Right hindlimb (tissue), 1 donor: ENCODE data around the gene RNASET2.
"Not testable (repeated sequence)": the region's sequence is repeated elsewhere in the genome, so short reads cannot be mapped to it uniquely, and the experiment has no call there.

Experiments
- DNase-seq: peaks from one replicate; pipeline ENCODE4 v3.0.0-alpha.2; 2018

RNASET2 gene

DNA sequence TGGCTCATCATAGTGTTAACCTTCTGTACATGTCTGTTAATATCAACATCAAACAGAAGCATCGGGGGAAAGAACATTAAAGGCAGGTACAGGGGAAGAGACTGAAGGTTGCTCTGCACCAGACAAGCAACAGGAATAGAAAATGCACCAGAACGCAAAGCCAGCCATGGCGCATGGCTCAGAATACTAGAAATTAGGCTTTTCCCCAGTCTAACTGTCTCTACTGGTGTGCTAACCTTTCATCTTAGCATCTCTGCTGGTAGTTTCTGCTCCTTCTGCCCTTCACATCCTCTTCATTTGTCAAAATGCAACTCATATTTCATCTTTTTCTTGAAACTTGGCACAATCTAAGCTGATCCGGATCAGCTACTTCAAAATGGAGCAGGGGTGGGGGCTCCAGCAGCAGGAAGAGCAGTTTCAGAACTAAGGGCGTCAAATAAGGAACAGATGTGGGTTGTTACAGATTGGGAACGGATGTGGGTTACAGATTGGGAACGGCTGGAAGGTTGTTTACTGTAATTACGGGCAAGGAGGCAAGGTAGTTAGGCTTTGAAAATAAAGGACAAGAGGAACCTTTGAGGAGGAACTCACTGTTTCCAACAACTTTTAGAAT is 13.1 kb upstream of the RNASET2 start:
- DNase-seq, result no peak

- no peak for DNase-seq
Measured at GRCh38 chr6:166966268-166966667, 9.9 kb upstream of the RNASET2 start.

DNA sequence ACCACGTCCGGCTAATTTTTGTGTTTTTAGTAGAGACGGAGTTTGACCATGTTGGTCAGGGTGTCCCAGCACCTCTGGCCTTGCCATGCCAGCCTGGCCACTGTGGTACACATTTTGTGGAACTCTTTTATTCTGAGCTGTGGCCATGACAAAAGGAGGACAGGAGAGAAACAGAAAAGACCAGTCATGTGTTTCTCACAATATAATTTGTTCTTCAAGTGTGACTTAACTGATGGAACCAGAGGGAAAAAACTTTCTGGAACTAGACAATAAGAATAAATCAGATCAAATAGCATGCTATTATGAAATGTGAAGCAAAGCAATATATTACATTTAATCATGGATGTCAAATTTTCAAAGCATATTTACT is 4.2 kb upstream of the RNASET2 start:
- DNase-seq, result no peak

DNA sequence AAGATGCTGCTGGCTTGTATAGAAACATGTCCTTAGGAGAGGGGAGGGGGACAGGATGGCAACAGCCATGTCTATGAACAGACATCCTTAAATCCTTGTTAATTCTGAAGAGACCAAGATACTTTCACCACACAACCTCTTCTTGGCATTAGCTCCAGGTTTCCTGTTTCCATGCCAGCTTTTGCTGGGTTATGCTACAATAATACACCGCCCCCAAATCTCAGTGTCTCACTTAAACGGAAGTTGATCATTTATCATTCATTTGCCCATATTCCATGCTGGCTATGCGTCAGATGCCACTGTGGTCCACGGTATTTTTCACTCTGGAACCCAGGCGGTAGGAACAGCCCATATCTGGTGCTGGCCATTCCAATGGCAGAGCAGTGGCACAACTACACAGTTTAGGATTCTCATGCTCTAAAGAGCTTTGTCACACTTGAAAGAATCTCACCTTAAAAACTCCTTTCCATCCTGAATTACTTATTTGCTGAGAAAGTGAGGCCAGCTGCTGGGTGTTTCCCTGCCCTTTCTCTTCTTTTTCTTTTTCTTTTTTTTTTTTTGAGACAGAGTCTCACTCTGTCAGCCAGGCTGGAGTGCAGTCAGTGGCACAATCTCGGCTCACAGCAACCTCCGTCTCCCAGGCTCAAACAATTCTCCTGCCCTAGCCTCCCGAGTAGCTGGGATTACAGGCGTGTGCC is 3.7 kb upstream of the RNASET2 start:
- DNase-seq, result no peak

DNA sequence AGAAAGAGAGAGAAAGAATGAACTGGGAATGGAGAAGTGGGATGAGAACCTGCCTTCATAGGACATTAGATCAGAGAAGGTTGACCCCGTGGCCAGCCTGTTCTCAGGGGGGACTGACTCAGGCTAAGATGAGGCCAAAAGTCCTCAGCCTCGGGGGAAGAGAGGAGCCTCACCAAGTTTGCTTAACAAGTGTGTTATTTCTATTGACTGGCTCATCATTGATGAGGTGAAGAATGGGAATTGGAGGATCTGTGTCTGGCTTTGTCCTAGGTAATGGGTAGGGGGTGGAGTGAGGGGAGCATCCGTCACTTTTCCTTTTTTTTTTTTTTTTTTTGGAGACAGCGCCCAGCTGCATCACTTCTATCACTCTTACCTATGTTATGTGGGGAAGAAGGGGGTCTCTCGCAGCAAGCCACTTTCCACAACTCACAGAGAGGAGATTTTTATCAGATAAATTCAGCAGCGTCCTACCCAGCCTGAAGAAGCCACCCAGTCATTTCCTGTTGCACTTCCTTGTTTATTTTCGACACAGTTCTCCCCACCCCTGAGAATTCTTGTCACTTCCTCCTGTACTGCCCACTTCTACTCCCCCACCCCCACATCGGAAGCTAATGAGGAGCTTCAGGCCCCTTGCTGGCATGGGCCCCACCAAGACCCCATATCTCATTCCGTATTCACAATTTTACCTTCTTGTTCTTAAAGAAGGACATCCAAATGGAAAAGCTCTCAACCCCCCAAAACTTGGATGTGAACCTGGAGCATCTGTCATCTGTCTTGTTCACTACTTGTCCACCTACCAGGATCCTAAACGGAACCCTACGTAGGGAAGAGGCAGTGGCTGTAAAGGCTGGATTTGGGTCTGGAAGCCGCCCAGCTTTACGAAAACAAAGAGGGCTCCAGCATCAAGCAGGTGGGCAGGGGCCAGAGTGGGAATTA is 2.8 kb upstream of the RNASET2 start:
- no peak for DNase-seq

- no peak for DNase-seq
Measured at GRCh38 chr6:166957805-166958076, 1.4 kb upstream of the RNASET2 start.

DNA sequence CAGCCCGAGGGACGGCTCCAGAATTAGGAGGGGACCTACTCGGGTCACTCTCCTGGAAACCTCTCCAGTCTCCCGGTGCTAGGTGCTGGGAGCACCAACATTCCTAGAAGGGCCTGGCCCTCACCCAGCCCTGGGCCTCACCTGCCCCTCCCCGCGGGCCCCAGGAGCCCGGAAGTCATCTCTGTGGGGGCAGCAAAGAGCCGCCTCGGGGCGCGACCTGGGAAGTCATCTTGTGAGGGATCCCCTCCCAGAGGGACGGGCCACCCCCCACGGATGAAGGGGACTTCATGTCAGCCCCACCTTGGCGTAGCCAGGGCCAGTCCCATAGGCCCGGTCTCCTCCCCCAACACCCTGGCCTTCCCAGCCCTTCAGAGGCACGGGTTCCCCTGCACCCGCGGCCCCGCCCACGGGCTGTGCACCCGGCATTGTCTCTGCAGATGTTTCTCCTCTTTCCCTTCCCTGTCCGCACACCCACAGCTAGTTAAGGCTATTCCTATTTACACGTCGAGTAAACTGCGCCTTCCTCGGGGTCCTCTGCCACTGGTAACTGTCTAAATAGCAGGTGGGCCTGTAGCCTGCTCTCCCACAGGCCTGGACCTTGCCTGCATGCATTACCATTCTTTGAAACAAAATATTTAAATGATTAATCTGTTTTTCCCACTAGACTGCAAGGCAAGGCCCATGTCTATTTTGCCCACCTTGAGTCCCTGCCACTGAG is 896 bp upstream of the RNASET2 start:
- DNase-seq, result peak; percentile 64

DNA sequence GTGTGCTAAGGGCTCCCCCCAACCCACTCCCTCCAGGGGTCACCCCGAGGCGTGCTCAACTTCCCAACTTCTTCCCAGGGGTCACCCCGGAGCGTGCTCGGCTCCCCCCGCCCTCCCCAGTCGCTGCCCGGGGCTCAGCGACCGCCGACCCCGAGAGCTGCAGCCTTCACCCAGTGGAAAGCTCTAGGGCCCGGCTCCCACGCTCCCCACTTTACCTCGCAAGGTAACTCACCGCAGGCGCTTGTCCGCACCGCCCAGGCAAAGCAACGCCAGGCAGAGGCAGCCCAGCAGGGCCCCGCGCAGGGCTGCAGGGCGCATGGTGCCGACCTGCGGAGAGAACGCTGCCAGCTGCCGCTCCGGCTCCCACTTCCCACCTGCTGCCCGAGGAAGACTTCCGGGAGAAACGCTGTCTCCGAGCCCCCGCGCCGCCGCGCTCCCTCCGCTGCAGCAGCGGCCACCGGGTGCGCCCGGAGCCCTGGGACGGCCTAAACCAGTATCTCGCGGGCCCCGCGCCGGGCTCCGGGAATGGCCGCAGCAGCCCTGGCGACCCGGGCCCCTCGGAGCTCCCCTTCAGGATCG is 396 bp downstream of the RNASET2 start:
- no peak for DNase-seq

DNA sequence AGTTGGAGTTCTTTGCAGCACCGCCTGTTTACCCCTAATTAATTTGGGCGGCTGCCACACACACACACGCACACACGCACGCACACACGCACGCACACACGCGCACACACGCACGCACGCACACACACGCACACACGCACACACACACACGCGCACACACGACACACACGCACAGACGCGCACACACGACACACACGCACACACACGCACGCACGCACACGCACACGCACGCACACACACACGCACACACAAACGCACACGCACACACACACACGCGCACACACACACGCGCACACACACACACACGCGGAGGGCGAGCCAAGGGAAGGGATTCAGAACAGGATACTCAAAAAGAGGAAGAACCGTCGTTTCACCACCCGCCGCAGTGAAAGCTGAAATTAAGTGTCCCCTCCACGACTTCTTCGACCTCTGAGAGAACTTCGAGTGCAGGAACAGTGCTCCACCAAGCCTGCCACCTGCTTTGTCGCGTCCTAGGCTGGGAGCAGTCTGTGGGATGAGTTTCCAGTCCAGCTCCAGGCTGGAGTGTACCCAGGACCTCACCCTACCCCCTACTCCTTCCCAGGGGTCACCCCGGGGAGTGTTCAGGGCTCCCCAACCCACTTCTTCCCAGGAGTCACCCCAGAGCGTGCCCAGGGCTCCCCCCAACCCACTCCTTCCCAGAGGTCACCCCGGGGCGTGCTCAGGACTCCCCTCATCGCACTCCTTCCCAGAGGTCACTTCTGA is 1.1 kb downstream of the RNASET2 start:
- DNase-seq, result no peak

DNA sequence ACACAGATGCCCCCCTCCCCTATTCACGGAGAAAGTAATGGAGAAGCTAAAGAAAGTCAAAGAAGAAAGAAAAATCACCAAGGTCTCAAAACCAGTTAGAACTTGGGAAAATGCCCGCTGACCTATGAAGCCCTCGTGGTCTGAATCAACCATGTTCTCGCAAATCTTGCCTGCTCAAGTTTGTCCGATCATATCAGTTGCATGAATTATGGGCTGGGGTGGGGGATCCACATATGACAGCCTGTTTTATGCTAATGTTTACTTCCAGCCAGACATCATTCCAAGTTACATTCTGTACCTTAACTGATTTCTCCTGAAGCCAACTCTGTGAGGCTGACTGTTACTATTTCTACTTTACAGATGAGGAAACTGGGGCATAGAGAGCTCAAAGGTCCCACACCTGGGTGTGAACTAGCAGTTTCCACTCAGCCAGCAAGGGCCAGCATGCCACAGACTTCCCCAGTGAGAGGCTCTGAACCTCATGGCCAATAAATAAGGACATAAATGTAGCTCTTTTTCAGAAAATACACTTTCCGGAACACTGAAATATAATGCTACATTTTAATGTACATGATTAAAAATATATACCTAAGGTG is 2.1 kb downstream of the RNASET2 start:
- no peak for DNase-seq

GRCh38 chr6:166952567-166953486 is 3.5 kb downstream of the RNASET2 start:
- DNase-seq, result no peak

DNA sequence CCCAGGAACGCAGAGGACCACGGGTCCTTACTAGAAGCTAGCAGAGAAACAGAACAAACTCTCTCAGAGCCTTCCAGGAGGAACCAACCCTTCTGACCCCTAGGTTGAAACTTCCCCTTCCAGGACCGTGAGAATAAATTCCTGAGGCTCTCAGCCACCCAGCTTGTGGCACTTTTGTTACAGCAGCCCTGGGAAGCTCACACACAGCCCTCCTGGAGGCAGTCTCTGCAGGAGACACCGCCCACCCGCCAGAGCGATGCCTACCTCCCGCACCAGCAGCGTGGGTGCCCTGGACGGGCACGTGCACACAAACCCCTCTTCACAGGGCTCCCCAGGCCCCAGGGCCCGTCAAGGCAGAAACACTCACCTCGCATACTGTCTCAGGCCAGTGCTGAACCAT is 4.2 kb downstream of the RNASET2 start:
- DNase-seq, result no peak

DNA sequence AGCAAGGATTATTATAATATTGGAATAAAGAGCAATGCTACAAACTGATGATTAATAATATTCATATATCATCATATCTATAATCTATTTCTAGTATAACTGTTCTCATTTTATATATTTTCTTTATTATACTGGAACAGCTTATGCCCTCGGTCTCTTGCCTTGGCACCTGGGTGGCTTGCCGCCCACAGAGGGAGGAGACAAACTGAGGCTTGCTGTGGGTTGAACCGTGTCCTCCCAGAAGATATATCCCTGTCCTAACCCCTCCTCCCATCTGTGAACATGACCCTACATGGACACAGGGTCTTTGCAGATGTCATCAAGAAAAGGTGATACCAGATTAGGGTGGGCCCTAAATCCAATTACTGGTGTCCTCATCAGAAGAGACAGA is 4.7 kb downstream of the RNASET2 start:
- no peak for DNase-seq

GRCh38 chr6:166950892-166951669 is 5.3 kb downstream of the RNASET2 start:
- not testable (repeated sequence) for DNase-seq

- DNase-seq, result no peak
Measured at GRCh38 chr6:166950443-166950821, 5.9 kb downstream of the RNASET2 start.

DNA sequence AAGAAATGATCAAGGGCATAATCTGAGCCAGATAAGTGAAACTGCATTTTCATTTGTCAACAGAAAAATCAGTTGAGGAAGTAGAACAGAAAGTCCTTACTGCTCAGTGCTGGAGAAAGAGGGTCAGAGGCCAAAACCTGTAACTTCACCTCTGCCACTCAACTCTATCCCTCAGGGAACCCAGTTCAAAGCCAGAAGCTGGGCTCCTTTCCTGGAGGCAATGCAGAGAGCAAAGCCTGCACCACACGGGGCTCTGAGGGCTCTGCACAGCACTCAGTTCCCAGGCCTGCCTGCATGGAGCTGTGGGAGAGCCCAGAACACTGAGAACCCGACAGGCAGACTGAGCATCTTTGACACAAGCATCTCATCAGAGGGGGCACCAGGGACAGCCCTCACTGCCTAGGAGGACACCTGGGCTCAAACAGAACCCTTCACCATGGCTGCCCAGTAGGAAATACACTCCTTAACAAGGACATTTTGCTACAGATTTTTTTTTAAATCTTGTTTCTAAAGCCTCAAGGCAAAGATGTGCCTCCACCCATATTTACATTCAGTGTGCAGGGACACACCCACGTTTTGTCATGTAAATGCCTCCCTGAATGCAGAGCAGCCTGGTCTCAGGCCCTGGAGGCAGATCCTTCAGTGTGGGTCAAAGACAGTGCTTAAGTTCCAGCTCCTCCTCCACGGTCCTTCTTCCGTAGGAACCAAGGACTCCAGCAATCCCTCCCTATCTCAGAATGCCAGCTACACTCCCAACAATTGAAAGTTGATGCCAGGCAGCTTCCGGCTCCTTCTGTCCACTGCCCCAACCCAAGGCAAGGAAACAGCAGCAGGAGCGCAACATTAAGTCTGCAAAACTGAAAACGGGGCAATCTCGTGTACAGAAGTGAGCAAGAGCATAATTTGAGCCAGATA is 6.6 kb downstream of the RNASET2 start:
- no peak for DNase-seq

DNA sequence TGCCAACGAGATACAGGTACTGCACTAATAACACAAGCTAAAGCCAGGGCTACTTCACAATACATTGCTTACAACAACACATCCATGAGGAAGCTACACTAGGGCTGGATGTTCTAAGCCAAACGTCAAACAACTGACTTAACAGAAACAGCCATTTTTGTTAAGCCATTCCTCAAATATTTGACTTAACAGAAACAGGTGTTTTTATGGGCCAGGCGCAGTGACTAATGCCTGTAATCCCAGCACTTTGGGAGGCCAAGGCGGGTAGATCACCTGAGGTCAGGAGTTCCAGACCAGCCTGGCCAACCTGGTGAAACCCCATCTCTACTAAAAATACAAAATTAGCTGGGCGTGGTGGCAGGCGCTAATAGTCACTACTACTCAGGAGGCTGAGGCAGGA is 7.6 kb downstream of the RNASET2 start:
- DNase-seq, result not testable (repeated sequence)

DNA sequence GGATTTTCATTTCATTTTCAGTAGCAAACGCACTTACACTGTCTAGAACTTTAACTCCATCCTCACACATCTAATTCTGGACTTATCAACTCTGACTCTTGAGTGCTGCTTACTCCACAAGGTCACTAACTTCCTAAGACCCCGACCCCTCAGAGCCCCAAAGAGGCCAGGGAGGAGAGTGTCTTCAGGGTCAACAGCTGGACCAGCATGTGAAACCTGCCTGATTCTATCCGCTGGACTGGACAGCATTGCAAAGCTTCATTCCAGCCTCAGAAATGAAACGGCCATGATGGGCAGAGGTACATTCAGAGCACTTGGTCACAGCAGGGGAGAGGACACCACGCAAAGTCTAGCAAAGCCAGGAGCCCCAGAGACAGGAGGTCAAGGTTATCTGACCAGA is 9.1 kb downstream of the RNASET2 start:
- DNase-seq, result no peak

- DNase-seq, result no peak
Measured at GRCh38 chr6:166946125-166946524, 10.2 kb downstream of the RNASET2 start.
